ENCODE data around the gene SSTR4.

The SSTR4 gene

GRCh38 chr20:23043376-23043775 lies 8.3 kb downstream of the SSTR4 start:
- no peak for DNase-seq (ENCODE audit: low read depth)

- no peak for DNase-seq (ENCODE audit: low read depth)
Observed at GRCh38 chr20:23046431-23046830, 11.3 kb downstream of the SSTR4 start.

GRCh38 chr20:23047001-23047737 lies 12.1 kb downstream of the SSTR4 start:
- no peak for DNase-seq (ENCODE audit: low read depth)

- no peak for DNase-seq (ENCODE audit: low read depth)
Observed at GRCh38 chr20:23047738-23048214, 12.7 kb downstream of the SSTR4 start.

GRCh38 chr20:23048283-23049200 lies 13.4 kb downstream of the SSTR4 start:
- DNase-seq (ENCODE audit: low read depth), result no peak

- DNase-seq (ENCODE audit: low read depth), result no peak
Observed at GRCh38 chr20:23049201-23050075, 14.3 kb downstream of the SSTR4 start, which contains the start of gene THBD. Gene THBD, minus strand, starts transcription at chr20:23049672. Its CDS starts 168 bp downstream, at chr20:23049504.

GRCh38 chr20:23050076-23050838 lies 15.1 kb downstream of the SSTR4 start:
- no peak for DNase-seq (ENCODE audit: low read depth)

GRCh38 chr20:23050847-23051627 lies 15.9 kb downstream of the SSTR4 start:
- no peak for DNase-seq (ENCODE audit: low read depth)

- no peak for DNase-seq (ENCODE audit: low read depth)
Observed at GRCh38 chr20:23052904-23053303, 17.8 kb downstream of the SSTR4 start.

GRCh38 chr20:23058240-23058639 lies 23.1 kb downstream of the SSTR4 start:
- no peak for DNase-seq (ENCODE audit: low read depth)

- no peak for DNase-seq (ENCODE audit: low read depth)
Observed at GRCh38 chr20:23059001-23059400, 23.9 kb downstream of the SSTR4 start.

- DNase-seq (ENCODE audit: low read depth), result no peak
Observed at GRCh38 chr20:23059846-23060245, 24.7 kb downstream of the SSTR4 start.

- no peak for DNase-seq (ENCODE audit: low read depth)
Observed at GRCh38 chr20:23060629-23061028, 25.5 kb downstream of the SSTR4 start.

GRCh38 chr20:23061262-23061661 lies 26.1 kb downstream of the SSTR4 start:
- no peak for DNase-seq (ENCODE audit: low read depth)

- no peak for DNase-seq (ENCODE audit: low read depth)
Observed at GRCh38 chr20:23061734-23062561, 26.8 kb downstream of the SSTR4 start.

GRCh38 chr20:23062632-23063031 lies 27.5 kb downstream of the SSTR4 start:
- DNase-seq (ENCODE audit: low read depth), result no peak

- no peak for DNase-seq (ENCODE audit: low read depth)
Observed at GRCh38 chr20:23063168-23063567, 28.1 kb downstream of the SSTR4 start.

GRCh38 chr20:23063581-23063980 lies 28.5 kb downstream of the SSTR4 start:
- no peak for DNase-seq (ENCODE audit: low read depth)

Data from activated T-cell treated with anti-CD3 and anti-CD28 coated beads for 24 hours (primary cell).